Measurements from ENCODE around the gene JAZF1. TPM values are rescaled to one million over a fixed set of nuclear protein-coding genes. Genes with fewer than 3 reads are reported as not detected.

The JAZF1 gene
- total RNA-seq, 1 experiment from 2014 or later: 1.5 TPM

DNA sequence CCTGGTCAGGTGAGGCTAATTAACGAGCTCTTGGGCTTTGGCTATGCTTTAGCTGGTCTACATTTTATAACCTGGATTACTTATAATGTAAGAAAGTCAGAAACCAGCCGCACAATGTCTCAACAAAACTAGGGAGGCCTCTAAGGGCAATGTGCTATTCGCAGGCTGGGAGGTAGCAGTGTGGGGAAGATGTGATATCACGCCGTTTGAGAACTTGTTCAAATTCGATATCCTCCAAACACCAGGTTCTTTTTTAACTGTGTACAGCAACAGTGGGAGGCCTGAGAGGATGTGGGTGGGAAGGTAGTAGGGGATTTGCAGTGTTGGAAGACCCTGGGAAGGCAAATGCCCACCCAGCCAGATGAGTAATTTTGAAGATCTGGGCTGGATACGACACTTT lies 184.5 kb downstream of the JAZF1 start:
- no peak overlapping the region for H3K4me3 ChIP-seq (ENCODE audit: low read depth, low read length, poor library complexity, severe bottlenecking)
- ChIA-PET CTCF (no interaction called here), POLR2A (ENCODE audit: low non-redundant PET) (no interaction called here)
- TF ChIP-seq EZH2 (IDR thresholded peaks at IDR 0.05; ENCODE audit: borderline replicate concordance, low read depth, low read length, poor library complexity, severe bottlenecking): no peak
- TF ChIP-seq CTCF (conservative IDR thresholded peaks at IDR 0.05; ENCODE audit: low read depth, low read length): no peak
- DNase-seq (ENCODE audit: low spot score): no peak
- H3K27ac ChIP-seq (ENCODE audit: low read depth, low read length, poor library complexity, severe bottlenecking): no peak overlapping the region
- no TSS peak for BruUV-seq (replicated peaks)
- no peaks in the 10 kb centered on the region for H3K9me3 ChIP-seq (ENCODE audit: low read depth, low read length, poor library complexity, severe bottlenecking)
- H3K36me3 ChIP-seq (ENCODE audit: insufficient read depth, low read length, poor library complexity, severe bottlenecking): no peaks in the 10 kb centered on the region
- H3K27me3 ChIP-seq (replicated peaks; ENCODE audit: insufficient read depth, low read depth, low read length, poor library complexity): peaks cover 6% of the 10 kb centered on the region
- peaks cover 10% of the 10 kb centered on the region for H3K4me1 ChIP-seq (ENCODE audit: insufficient read depth, low read length, poor library complexity, severe bottlenecking)
- intact Hi-C loops (cut with micrococcal nuclease; ENCODE audit: unreplicated experiment): no loop called here

- ChIA-PET POLR2A (ENCODE audit: low non-redundant PET) (no interaction called here), CTCF (no interaction called here)
- no TSS peak for BruUV-seq (replicated peaks)
- intact Hi-C loops (cut with micrococcal nuclease; ENCODE audit: unreplicated experiment): no loop called here
- Histone ChIP-seq H3K27me3 (replicated peaks; ENCODE audit: insufficient read depth, low read depth, low read length, poor library complexity) (peaks cover 6% of the 10 kb centered on the region), H3K4me3 (ENCODE audit: low read depth, low read length, poor library complexity, severe bottlenecking) (no peak overlapping the region), H3K36me3 (ENCODE audit: insufficient read depth, low read length, poor library complexity, severe bottlenecking) (no peaks in the 10 kb centered on the region), H3K9me3 (ENCODE audit: low read depth, low read length, poor library complexity, severe bottlenecking) (no peaks in the 10 kb centered on the region), H3K27ac (ENCODE audit: low read depth, low read length, poor library complexity, severe bottlenecking) (no peak overlapping the region), H3K4me1 (ENCODE audit: insufficient read depth, low read length, poor library complexity, severe bottlenecking) (peaks cover 10% of the 10 kb centered on the region)
- TF ChIP-seq EZH2 (IDR thresholded peaks at IDR 0.05; ENCODE audit: borderline replicate concordance, low read depth, low read length, poor library complexity, severe bottlenecking) (no peak), CTCF (conservative IDR thresholded peaks at IDR 0.05; ENCODE audit: low read depth, low read length) (no peak)
- DNase-seq (ENCODE audit: low spot score): no peak
Measured at GRCh38 chr7:27995228-27995627, 185.4 kb downstream of the JAZF1 start.

DNA sequence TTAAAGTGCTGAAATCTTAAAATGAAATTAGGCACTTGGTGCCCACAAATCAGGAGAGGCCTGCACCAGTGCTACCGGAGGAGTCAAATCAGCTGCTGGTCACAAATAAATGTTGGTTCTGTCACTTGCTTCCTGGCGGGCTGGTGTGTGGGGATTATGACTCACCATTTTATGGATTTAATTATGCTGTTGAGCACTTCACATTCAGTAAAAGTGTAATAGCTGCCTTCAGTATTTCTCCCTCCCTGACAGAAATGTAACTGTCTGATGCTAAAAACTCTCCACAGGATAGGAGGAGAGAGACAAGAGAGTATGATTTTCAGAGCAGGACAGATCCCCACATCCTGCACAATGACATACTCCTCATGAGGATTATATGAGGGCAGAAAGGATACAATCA lies 186.0 kb downstream of the JAZF1 start:
- H3K4me1 ChIP-seq (ENCODE audit: insufficient read depth, low read length, poor library complexity, severe bottlenecking): peaks cover 10% of the 10 kb centered on the region
- H3K27ac ChIP-seq (ENCODE audit: low read depth, low read length, poor library complexity, severe bottlenecking): no peak overlapping the region
- CTCF ChIA-PET: no interaction called here
- BruUV-seq (replicated peaks): no TSS peak
- intact Hi-C loops (cut with micrococcal nuclease; ENCODE audit: unreplicated experiment): no loop called here
- H3K4me3 ChIP-seq (ENCODE audit: low read depth, low read length, poor library complexity, severe bottlenecking): no peak overlapping the region
- H3K9me3 ChIP-seq (ENCODE audit: low read depth, low read length, poor library complexity, severe bottlenecking): no peaks in the 10 kb centered on the region
- POLR2A ChIA-PET (ENCODE audit: low non-redundant PET): no interaction called here
- TF ChIP-seq CTCF (conservative IDR thresholded peaks at IDR 0.05; ENCODE audit: low read depth, low read length) (no peak), EZH2 (IDR thresholded peaks at IDR 0.05; ENCODE audit: borderline replicate concordance, low read depth, low read length, poor library complexity, severe bottlenecking) (no peak)
- no peaks in the 10 kb centered on the region for H3K36me3 ChIP-seq (ENCODE audit: insufficient read depth, low read length, poor library complexity, severe bottlenecking)
- H3K27me3 ChIP-seq (replicated peaks; ENCODE audit: insufficient read depth, low read depth, low read length, poor library complexity): peaks cover 6% of the 10 kb centered on the region
- DNase-seq (ENCODE audit: low spot score): peak; percentile 90
